GM12892 (cell line): ENCODE results near the gene SORT1.

ENCODE experiments used
- POLR2A ChIP-seq: IDR thresholded peaks from 2 replicates; pipeline ENCODE4 v1.6.1; 2011; ENCODE audit warnings: low read depth, low read length, control low read depth
- POLR2AphosphoS5 ChIP-seq: IDR thresholded peaks from 2 replicates; pipeline ENCODE4 v1.6.1; 2011; ENCODE audit warnings: low read depth, low read length, control low read depth

DNA sequence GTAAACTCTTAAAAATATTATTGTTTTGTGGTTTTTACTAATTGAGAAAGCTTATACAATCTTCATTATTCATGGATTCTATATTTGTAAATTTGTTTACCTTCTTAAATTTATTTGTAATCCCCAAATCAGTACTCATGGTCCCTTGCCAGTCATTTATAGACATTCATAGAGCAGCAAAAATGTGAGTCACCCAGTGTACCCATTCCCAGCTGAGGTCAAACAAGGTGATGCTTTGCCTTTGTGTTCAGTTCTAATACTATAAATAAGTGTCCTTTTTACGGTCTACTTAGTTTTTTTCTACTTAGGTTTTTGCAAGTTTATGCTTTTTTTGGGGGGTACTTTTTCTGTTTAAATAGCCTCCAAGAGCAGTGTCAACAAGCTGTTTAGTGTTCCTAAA lies 36.1 kb downstream of the SORT1 start:
- no peak for TF ChIP-seq POLR2A
- no peak for TF ChIP-seq POLR2AphosphoS5
